Spinal cord (tissue), 10 donors: ENCODE measurements around the gene PCBP4. TPM values are rescaled to one million over a fixed set of nuclear protein-coding genes. Genes with fewer than 3 reads are reported as not detected.

Source experiments
- DNase-seq, 6 donors: peaks; one replicate each; pipeline versions ENCODE4 v3.0.0 to v3.0.0-alpha.2; 2013 to 2015; ENCODE audit warnings: low spot score in 6 of 6, low read depth in 4 of 6
- H3K27ac ChIP-seq: one replicate; pipeline ENCODE4 v1.5.1; 2013; ENCODE audit warnings: low read depth, low read length, control low read depth
- H3K27me3 ChIP-seq: one replicate; pipeline ENCODE4 v1.6.1; 2013; ENCODE audit warnings: low read length; ENCODE audit not compliant: control insufficient read depth, insufficient read depth
- H3K36me3 ChIP-seq: one replicate; pipeline ENCODE4 v1.6.1; 2013; ENCODE audit warnings: low read length; ENCODE audit not compliant: control insufficient read depth, insufficient read depth
- H3K4me1 ChIP-seq: one replicate; pipeline ENCODE4 v1.6.1; 2013; ENCODE audit warnings: low read length; ENCODE audit not compliant: control insufficient read depth, insufficient read depth
- H3K4me3 ChIP-seq: one replicate; pipeline ENCODE4 v1.5.1; 2013; ENCODE audit warnings: low read depth, low read length, control low read depth
- H3K9me3 ChIP-seq: one replicate; pipeline ENCODE4 v1.6.1; 2013; ENCODE audit warnings: low read length; ENCODE audit not compliant: control insufficient read depth, insufficient read depth
- WGBS: methylation state at CpG from one replicate; pipeline ENCODE4 v1.1.5; 2013; ENCODE audit warnings: missing lambda C conversion rate; ENCODE audit not compliant: insufficient coverage; 5-methylcytosine and 5-hydroxymethylcytosine counted together
- polyA plus RNA-seq, 2 donors: library from polyadenylated mRNA; unstranded; fragments of 120-200 nt; gene quantifications; one replicate each; pipeline ENCODE4 v1.2.1, GENCODE V29; 2013; ENCODE audit not compliant: insufficient read length in 2 of 2
- total RNA-seq, 2 donors: library from RNA; depleted of rRNA in 1 of 2; stranded (reverse); fragments of 120-200 nt in 1 of 2; fragments of >200 nt in 1 of 2; gene quantifications; one replicate each; pipeline versions ENCODE4 v1.2.3 to v1.2.4, GENCODE V29; 2013 to 2014
- donor health status: healthy.

The PCBP4 gene
- total and polyA plus RNA-seq, 4 donors = 53.5 to 271 (median 159) TPM

GRCh38 chr3:51959651-51960050 lies 7.6 kb downstream of the PCBP4 start:
- H3K27ac ChIP-seq = no peak overlapping the region
- 95% methylated on average over 7 of the region's 7 CpGs for WGBS

DNA sequence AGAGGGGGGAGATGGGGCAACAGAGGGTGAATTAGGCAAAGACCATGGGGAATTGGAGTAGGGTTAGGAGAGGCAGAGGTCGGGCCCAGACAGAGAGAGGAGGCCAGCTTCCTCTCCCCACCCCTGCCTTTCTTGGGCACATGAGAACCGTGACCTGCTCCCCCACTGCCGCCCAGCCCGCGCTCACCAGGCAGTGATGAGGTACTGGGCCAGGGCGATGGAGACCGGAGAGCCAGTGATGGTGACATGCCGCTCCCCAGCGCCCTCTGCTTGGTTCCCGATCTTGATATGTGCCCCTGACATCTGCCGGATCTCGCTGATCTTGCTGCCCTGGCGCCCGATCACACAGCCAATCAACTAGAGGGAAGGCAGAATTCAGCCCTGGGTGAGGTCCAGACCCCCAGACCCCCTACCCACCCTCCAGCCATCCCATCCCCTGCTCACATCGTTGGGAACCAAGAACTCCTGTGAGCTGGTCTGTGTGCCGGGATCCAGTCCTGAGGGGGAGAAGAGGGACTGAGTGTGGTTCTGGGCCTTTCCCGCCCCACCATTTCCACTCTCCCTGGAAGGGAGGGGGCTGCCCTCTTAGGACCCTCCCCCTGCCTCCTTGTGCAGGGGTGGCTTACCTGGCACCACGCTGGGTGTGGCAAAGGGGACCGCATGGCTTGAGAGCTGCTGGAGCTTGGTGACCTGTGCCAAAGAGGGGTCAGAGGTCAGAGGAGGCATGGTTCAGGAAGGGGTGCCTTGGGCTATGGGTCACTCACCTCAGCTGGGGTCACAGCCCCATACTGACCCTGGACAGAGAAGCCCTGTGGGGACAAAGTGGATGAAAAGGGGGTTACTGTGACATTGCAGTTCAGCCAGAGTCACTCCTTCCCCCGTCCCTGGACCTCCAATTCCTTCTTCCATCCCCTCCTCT lies 8.4 kb downstream of the PCBP4 start:
- H3K4me1 ChIP-seq = peaks cover 48% of the 10 kb centered on the region

More at GRCh38 chr3:51959651-51960050, 7.6 kb downstream of the PCBP4 start:
- no peaks in the 10 kb centered on the region for H3K27me3 ChIP-seq
- H3K4me1 ChIP-seq = peaks cover 56% of the 10 kb centered on the region
- H3K36me3 ChIP-seq = peaks cover 67% of the 10 kb centered on the region
- no peak overlapping the region for H3K4me3 ChIP-seq
- no peak for DNase-seq
- H3K9me3 ChIP-seq = no peaks in the 10 kb centered on the region

GRCh38 chr3:51957520-51958205 lies 9.6 kb downstream of the PCBP4 start:
- no peak for DNase-seq
- Histone ChIP-seq H3K9me3 (no peaks in the 10 kb centered on the region), H3K36me3 (peaks cover 55% of the 10 kb centered on the region), H3K4me3 (no peak overlapping the region), H3K4me1 (peaks cover 36% of the 10 kb centered on the region), H3K27me3 (no peaks in the 10 kb centered on the region), H3K27ac (no peak overlapping the region)
- WGBS = 89% methylated on average over 13 of the region's 15 CpGs

More for the DNA sequence above, 8.4 kb downstream of the PCBP4 start:
- Histone ChIP-seq H3K36me3 (peaks cover 60% of the 10 kb centered on the region), H3K4me3 (no peak overlapping the region), H3K9me3 (no peaks in the 10 kb centered on the region), H3K27ac (no peak overlapping the region), H3K27me3 (no peaks in the 10 kb centered on the region)
- 91% methylated on average over 12 of the region's 20 CpGs for WGBS
- DNase-seq = no peak

DNA sequence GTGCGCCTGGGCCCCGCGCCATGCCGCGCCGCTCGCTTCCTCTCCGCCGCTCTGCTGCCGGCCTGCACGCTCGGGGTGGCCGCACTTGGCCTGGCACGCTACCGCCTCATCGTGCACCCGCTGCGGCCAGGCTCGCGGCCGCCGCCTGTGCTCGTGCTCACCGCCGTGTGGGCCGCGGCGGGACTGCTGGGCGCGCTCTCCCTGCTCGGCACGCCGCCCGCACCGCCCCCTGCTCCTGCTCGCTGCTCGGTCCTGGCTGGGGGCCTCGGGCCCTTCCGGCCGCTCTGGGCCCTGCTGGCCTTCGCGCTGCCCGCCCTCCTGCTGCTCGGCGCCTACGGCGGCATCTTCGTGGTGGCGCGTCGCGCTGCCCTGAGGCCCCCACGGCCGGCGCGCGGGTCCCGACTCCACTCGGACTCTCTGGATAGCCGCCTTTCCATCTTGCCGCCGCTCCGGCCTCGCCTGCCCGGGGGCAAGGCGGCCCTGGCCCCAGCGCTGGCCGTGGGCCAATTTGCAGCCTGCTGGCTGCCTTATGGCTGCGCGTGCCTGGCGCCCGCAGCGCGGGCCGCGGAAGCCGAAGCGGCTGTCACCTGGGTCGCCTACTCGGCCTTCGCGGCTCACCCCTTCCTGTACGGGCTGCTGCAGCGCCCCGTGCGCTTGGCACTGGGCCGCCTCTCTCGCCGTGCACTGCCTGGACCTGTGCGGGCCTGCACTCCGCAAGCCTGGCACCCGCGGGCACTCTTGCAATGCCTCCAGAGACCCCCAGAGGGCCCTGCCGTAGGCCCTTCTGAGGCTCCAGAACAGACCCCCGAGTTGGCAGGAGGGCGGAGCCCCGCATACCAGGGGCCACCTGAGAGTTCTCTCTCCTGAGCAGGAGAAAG lies 11.1 kb downstream of the PCBP4 start:
- Histone ChIP-seq H3K27me3 (no peaks in the 10 kb centered on the region), H3K4me3 (peak overlapping the region; percentile 5), H3K36me3 (peaks cover 52% of the 10 kb centered on the region), H3K9me3 (no peaks in the 10 kb centered on the region), H3K27ac (peak overlapping the region; percentile 47), H3K4me1 (peaks cover 29% of the 10 kb centered on the region)
- 2% methylated on average over 97 of the region's 97 CpGs for WGBS
- peak in 2 of 6 donors; percentile 75 to 83 for DNase-seq

DNA sequence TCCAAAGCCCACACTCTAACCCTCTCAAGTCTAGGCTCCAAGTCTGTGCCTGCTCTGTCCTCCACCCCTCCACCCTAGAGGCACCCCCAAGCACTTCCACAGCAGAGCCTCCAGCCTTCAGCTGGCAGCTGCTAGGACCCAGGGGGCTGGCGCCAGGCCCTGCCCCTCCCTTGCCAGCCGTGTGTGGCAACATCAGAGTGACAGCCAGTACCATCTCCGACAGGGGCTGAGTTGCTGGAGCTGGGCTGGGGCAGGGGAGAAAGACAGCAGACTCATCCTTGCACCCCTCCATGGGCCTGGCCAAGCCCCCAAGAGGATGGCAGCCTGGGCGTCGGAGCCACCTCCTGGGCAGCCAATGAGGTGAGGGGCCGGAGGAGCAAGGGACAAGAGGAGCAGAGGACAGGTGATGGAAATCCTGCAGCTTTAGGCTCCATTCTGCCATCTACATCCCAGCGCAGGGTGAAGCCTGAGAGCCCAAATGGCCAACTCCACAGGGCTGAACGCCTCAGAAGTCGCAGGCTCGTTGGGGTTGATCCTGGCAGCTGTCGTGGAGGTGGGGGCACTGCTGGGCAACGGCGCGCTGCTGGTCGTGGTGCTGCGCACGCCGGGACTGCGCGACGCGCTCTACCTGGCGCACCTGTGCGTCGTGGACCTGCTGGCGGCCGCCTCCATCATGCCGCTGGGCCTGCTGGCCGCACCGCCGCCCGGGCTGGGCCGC lies 11.9 kb downstream of the PCBP4 start, which contains the start of gene GPR62:
TSS of gene GPR62 (plus strand) at position 207 of the 718 bp plus-strand sequence. CDS start at position 479, 272 bp downstream.
- peaks cover 26% of the 10 kb centered on the region for H3K4me1 ChIP-seq
- no peaks in the 10 kb centered on the region for H3K9me3 ChIP-seq
- H3K27me3 ChIP-seq = no peaks in the 10 kb centered on the region
- H3K36me3 ChIP-seq = peaks cover 44% of the 10 kb centered on the region
- H3K27ac ChIP-seq = peak within 1 kb of the TSS; percentile 47
- peak in 1 of 6 donors; percentile 42 for DNase-seq
- peak within 1 kb of the TSS; percentile 5 for H3K4me3 ChIP-seq
- 19% methylated on average over 31 of the region's 33 CpGs for WGBS

DNA sequence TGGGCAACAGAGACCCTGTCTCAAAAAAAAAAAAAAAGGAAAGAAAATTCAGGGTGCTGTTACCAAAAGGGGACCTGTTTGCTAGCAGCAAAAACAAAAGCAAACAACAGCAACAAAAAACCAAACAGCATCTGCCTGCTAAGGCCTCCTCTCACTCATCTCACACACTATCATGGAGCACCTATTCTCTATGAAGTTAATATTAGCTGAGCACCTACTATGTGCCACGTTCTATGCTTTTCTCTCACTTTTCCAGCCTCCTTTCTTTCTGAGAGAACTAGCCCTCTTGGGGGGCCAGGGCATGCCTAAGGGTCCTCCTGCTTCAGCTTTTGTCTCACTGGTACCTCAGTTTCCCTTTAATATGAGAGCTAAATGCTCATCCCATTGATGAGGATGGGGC lies 12.5 kb downstream of the PCBP4 start:
- Histone ChIP-seq H3K36me3 (peaks cover 38% of the 10 kb centered on the region), H3K4me3 (no peak overlapping the region), H3K27me3 (no peaks in the 10 kb centered on the region), H3K27ac (no peak overlapping the region), H3K9me3 (no peaks in the 10 kb centered on the region), H3K4me1 (peaks cover 26% of the 10 kb centered on the region)
- DNase-seq = no peak
- WGBS = 88% methylated on average over 1 of the region's 1 CpG

GRCh38 chr3:51954105-51954504 lies 13.1 kb downstream of the PCBP4 start:
- 82% methylated on average over 6 of the region's 6 CpGs for WGBS
- no peak for DNase-seq
- H3K27ac ChIP-seq = no peak overlapping the region

DNA sequence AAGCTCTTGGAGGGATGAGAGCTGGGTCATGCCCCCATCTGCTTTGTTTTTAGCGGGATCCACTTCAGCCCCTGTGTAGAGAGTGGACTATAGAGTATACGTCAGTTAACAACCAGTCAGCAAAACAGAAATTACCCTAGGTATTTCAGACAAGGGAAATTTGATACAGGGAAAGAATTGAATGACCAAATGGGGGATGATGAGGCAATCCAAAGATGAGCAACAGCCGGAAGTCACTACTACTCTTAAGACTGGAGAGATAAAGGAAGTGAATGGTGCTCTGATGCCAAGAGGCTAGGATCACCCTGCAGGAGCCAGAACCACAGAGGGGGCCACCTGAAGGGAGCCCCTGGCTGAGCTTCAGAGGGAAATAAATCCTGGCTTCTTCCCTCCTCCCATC lies 13.8 kb downstream of the PCBP4 start:
- Histone ChIP-seq H3K4me1 (peaks cover 26% of the 10 kb centered on the region), H3K4me3 (no peak overlapping the region), H3K27ac (no peak overlapping the region), H3K27me3 (no peaks in the 10 kb centered on the region), H3K9me3 (no peaks in the 10 kb centered on the region), H3K36me3 (peaks cover 29% of the 10 kb centered on the region)
- no peak for DNase-seq
- WGBS = no CpG with 5 or more reads among the region's 3 CpGs

More at GRCh38 chr3:51954105-51954504, 13.1 kb downstream of the PCBP4 start:
- Histone ChIP-seq H3K27me3 (no peaks in the 10 kb centered on the region), H3K9me3 (no peaks in the 10 kb centered on the region), H3K4me3 (no peak overlapping the region), H3K36me3 (peaks cover 34% of the 10 kb centered on the region), H3K4me1 (peaks cover 26% of the 10 kb centered on the region)
